ENCODE data around the gene CASK. TPM values are rescaled to one million over a fixed set of nuclear protein-coding genes. Genes with fewer than 3 reads are reported as not detected.

CASK gene
- total and polyA plus RNA-seq, 9 of the 15 experiments (the other 6 are each of a cell fraction or from before 2014, with no cell fraction given): 1.3 to 7.4 (median 5.2) TPM

- ChIA-PET POLR2A (no interaction called here), CTCF (ENCODE audit: low intra/inter-chr PET ratio) (no interaction called here)
- in situ Hi-C loops (cut with MboI) (no loop called here), intact Hi-C loops (cut with micrococcal nuclease) (no loop called here)
- DNase-seq (ENCODE audit: extremely low read depth in 1 of 4, low spot score in 3 of 4): no peak
- Histone ChIP-seq H4K20me1 (replicated peaks; ENCODE audit: control insufficient read depth, insufficient read depth, low read length) (no peaks in the 10 kb centered on the region), H3K9ac (ENCODE audit: insufficient read depth in 1 of 2, low read depth in 2 of 2, low read length in 2 of 2) (no peak overlapping the region), H3K9me3 (replicated peaks; ENCODE audit: control insufficient read depth, insufficient read depth, low read depth, low read length) (no peaks in the 10 kb centered on the region), H3K9me1 (ENCODE audit: control insufficient read depth, insufficient read depth, low read length) (no peaks in the 10 kb centered on the region), H3K4me2 (ENCODE audit: insufficient read depth, low read length) (no peak overlapping the region), H3K4me3 (no peak overlapping the region), H3K79me2 (ENCODE audit: control insufficient read depth, insufficient read depth, low read length) (no peaks in the 10 kb centered on the region), H3K36me3 (ENCODE audit: control insufficient read depth, insufficient read depth, low read length) (no peaks in the 10 kb centered on the region), H2AFZ (ENCODE audit: low read depth, low read length) (no peak overlapping the region), H3K27ac (ENCODE audit: extremely low read depth, low read depth, low read length) (no peak overlapping the region), H3K27me3 (ENCODE audit: control insufficient read depth in 2 of 2, insufficient read depth in 2 of 2, low read length in 2 of 2) (no peaks in the 10 kb centered on the region; a peak in 1 of 5 replicates), H3K4me1 (replicated peaks in 1 of 2; ENCODE audit: control insufficient read depth in 2 of 2, insufficient read depth in 2 of 2, low read length in 2 of 2) (no peaks in the 10 kb centered on the region; a peak in 1 of 5 replicates)
- no peak for TF ChIP-seq ZNF551 (CRISPR knock-in tag; IDR thresholded peaks at IDR 0.05)
- no peak for ATAC-seq
- WGBS (ENCODE audit: insufficient coverage, low coverage, missing lambda C conversion rate): 0% methylated on average over 1 of the region's 4 CpGs
- FAIRE-seq: no peak
- BruUV-seq (replicated peaks): no TSS peak
Observed at GRCh38 chrX:41512394-41512793, 411.0 kb downstream of the CASK start.

GRCh38 chrX:41507919-41508318 lies 415.4 kb downstream of the CASK start:
- Histone ChIP-seq H3K36me3 (ENCODE audit: control insufficient read depth, insufficient read depth, low read length) (no peaks in the 10 kb centered on the region), H3K4me2 (ENCODE audit: insufficient read depth, low read length) (no peak overlapping the region), H3K27me3 (ENCODE audit: control insufficient read depth in 2 of 2, insufficient read depth in 2 of 2, low read length in 2 of 2) (no peaks in the 10 kb centered on the region), H3K27ac (ENCODE audit: extremely low read depth, low read depth, low read length) (no peak overlapping the region), H3K79me2 (ENCODE audit: control insufficient read depth, insufficient read depth, low read length) (no peaks in the 10 kb centered on the region), H3K9me3 (replicated peaks; ENCODE audit: control insufficient read depth, insufficient read depth, low read depth, low read length) (no peaks in the 10 kb centered on the region), H2AFZ (ENCODE audit: low read depth, low read length) (no peak overlapping the region), H3K4me1 (replicated peaks in 1 of 2; ENCODE audit: control insufficient read depth in 2 of 2, insufficient read depth in 2 of 2, low read length in 2 of 2) (no peaks in the 10 kb centered on the region), H3K9ac (ENCODE audit: insufficient read depth in 1 of 2, low read depth in 2 of 2, low read length in 2 of 2) (no peak overlapping the region), H3K4me3 (no peak overlapping the region), H3K9me1 (ENCODE audit: control insufficient read depth, insufficient read depth, low read length) (no peaks in the 10 kb centered on the region), H4K20me1 (replicated peaks; ENCODE audit: control insufficient read depth, insufficient read depth, low read length) (no peaks in the 10 kb centered on the region)
- FAIRE-seq (no peak), DNase-seq (ENCODE audit: extremely low read depth in 1 of 4, low spot score in 3 of 4) (no peak), ATAC-seq (no peak)
- POLR2A ChIA-PET: interaction anchor here (0.7 kb wide), 1 partner anchor 109 kb away, joined by 3 read pairs; no protein-coding TSS in a partner anchor
- intact Hi-C loops (cut with micrococcal nuclease): no loop called here
- BruUV-seq (replicated peaks): no TSS peak
- CTCF ChIA-PET (ENCODE audit: low intra/inter-chr PET ratio): no interaction called here
- in situ Hi-C loops (cut with MboI): no loop called here
- WGBS (ENCODE audit: insufficient coverage, low coverage, missing lambda C conversion rate): 22% methylated on average over 3 of the region's 4 CpGs
- TF ChIP-seq, protein P1, sequence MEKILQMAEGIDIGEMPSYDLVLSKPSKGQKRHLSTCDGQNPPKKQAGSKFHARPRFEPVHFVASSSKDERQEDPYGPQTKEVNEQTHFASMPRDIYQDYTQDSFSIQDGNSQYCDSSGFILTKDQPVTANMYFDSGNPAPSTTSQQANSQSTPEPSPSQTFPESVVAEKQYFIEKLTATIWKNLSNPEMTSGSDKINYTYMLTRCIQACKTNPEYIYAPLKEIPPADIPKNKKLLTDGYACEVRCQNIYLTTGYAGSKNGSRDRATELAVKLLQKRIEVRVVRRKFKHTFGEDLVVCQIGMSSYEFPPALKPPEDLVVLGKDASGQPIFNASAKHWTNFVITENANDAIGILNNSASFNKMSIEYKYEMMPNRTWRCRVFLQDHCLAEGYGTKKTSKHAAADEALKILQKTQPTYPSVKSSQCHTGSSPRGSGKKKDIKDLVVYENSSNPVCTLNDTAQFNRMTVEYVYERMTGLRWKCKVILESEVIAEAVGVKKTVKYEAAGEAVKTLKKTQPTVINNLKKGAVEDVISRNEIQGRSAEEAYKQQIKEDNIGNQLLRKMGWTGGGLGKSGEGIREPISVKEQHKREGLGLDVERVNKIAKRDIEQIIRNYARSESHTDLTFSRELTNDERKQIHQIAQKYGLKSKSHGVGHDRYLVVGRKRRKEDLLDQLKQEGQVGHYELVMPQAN (IDR thresholded peaks at IDR 0.05; ENCODE audit: borderline replicate concordance): no peak
- TF ChIP-seq, protein P2, sequence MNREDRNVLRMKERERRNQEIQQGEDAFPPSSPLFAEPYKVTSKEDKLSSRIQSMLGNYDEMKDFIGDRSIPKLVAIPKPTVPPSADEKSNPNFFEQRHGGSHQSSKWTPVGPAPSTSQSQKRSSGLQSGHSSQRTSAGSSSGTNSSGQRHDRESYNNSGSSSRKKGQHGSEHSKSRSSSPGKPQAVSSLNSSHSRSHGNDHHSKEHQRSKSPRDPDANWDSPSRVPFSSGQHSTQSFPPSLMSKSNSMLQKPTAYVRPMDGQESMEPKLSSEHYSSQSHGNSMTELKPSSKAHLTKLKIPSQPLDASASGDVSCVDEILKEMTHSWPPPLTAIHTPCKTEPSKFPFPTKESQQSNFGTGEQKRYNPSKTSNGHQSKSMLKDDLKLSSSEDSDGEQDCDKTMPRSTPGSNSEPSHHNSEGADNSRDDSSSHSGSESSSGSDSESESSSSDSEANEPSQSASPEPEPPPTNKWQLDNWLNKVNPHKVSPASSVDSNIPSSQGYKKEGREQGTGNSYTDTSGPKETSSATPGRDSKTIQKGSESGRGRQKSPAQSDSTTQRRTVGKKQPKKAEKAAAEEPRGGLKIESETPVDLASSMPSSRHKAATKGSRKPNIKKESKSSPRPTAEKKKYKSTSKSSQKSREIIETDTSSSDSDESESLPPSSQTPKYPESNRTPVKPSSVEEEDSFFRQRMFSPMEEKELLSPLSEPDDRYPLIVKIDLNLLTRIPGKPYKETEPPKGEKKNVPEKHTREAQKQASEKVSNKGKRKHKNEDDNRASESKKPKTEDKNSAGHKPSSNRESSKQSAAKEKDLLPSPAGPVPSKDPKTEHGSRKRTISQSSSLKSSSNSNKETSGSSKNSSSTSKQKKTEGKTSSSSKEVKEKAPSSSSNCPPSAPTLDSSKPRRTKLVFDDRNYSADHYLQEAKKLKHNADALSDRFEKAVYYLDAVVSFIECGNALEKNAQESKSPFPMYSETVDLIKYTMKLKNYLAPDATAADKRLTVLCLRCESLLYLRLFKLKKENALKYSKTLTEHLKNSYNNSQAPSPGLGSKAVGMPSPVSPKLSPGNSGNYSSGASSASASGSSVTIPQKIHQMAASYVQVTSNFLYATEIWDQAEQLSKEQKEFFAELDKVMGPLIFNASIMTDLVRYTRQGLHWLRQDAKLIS (CRISPR knock-in tag; IDR thresholded peaks at IDR 0.05): no peak
- TF ChIP-seq BACH1 (tag; IDR thresholded peaks at IDR 0.05) (no peak), MITF (IDR thresholded peaks at IDR 0.05) (no peak), HLTF (IDR thresholded peaks at IDR 0.05) (no peak)
